Left lung (tissue), 10 donors: ENCODE data around the gene LMF1. TPM values are rescaled to one million over a fixed set of nuclear protein-coding genes. Genes with fewer than 3 reads are reported as not detected.

Source experiments
- ATAC-seq: fragments of 200-7000 bp; cut with Tn5 transposase; one replicate; pipeline ENCODE4 v1.9.1; 2020; ENCODE audit warnings: moderate library complexity
- DNase-seq, 4 donors: peaks; one replicate each; pipeline ENCODE4 v3.0.0-alpha.2; 2013 to 2020
- H3K27ac ChIP-seq, 2 donors: fragments of 200-600 bp; sonication (generic) in 1 of 2; one replicate each; pipeline versions ENCODE4 v1.5.0 to v1.8.0; 2020 to 2021
- H3K27me3 ChIP-seq, 2 donors: fragments of 200-600 bp; sonication (generic) in 1 of 2; one replicate each; pipeline versions ENCODE4 v1.5.0 to v1.8.0; 2020 to 2021
- H3K36me3 ChIP-seq, 2 donors: fragments of 200-600 bp; sonication (generic) in 1 of 2; one replicate each; pipeline versions ENCODE4 v1.5.0 to v1.8.0; 2020 to 2021
- H3K4me1 ChIP-seq, 2 donors: fragments of 200-600 bp; one replicate each; pipeline ENCODE4 v1.8.0; 2021
- H3K4me3 ChIP-seq, 2 donors: fragments of 200-600 bp; sonication (generic) in 1 of 2; one replicate each; pipeline versions ENCODE4 v1.5.0 to v1.8.0; 2020 to 2021; ENCODE audit warnings: mild to moderate bottlenecking in 1 of 2
- H3K9me3 ChIP-seq, 2 donors: fragments of 200-600 bp; sonication (generic) in 1 of 2; one replicate each; pipeline versions ENCODE4 v1.5.0 to v1.8.0; 2020 to 2021
- CTCF ChIP-seq, 2 donors: fragments of 200-600 bp; sonication (generic) in 1 of 2; IDR thresholded peaks; one replicate each; pipeline versions ENCODE4 v1.5.0 to v1.8.0; 2021; ENCODE audit warnings: antibody characterized with exemption in 2 of 2
- intact Hi-C, 2 donors: fragments of 100-400 bp; cut with DNase I; formaldehyde crosslinking; loops; one replicate each; pipeline versions ENCODE4 v1.11.2 to v1.14.2; 2022
- polyA plus RNA-seq, 6 donors: library from polyadenylated mRNA; unstranded; fragments of 120-200 nt; gene quantifications; one replicate each; pipeline ENCODE4 v1.2.1, GENCODE V29; 2013; ENCODE audit not compliant: insufficient read length in 6 of 6
- total RNA-seq, 2 donors: library from RNA; stranded (reverse); fragmentation: NEBNext Ultra II Directional; extraction: Animal tissue kit (Norgen Biotek cat#: 25700); gene quantifications; one replicate each; pipeline ENCODE4 v1.2.1, GENCODE V29; 2021
- donor health status: DM: no; HTN: yes; CAD: no.
- donor health status: DM: no; HTN: no; CAD: no.

Gene LMF1
- total and polyA plus RNA-seq, 8 donors, result 15.5 to 23.1 (median 20.4) TPM

- DNase-seq (no peak), ATAC-seq (no peak)
- no peaks in the 10 kb centered on the region for H3K36me3 ChIP-seq
- intact Hi-C loops, result loop anchor here in 1 of 2 donors (5.0 kb wide), 1 partner anchor 240 kb away; no protein-coding TSS in a partner anchor
- no peak for TF ChIP-seq CTCF (IDR thresholded peaks at IDR 0.05)
- no peaks in the 10 kb centered on the region for H3K9me3 ChIP-seq
- H3K4me1 ChIP-seq, result peaks cover 7 to 9% of the 10 kb centered on the region in 2 donors
- no peak overlapping the region for H3K27ac ChIP-seq
- peaks cover 19 to 98% of the 10 kb centered on the region in 2 donors for H3K27me3 ChIP-seq
- H3K4me3 ChIP-seq, result no peak overlapping the region
These were observed 153.5 kb downstream of the LMF1 start for GRCh38 chr16:817001-817906.

- peaks cover 7 to 9% of the 10 kb centered on the region in 2 donors for H3K4me1 ChIP-seq
- intact Hi-C loops, result loop anchor here in 1 of 2 donors (5.0 kb wide), 1 partner anchor 241 kb away; no protein-coding TSS in a partner anchor
- H3K9me3 ChIP-seq, result no peaks in the 10 kb centered on the region
- no peak for ATAC-seq
- DNase-seq, result no peak
- TF ChIP-seq CTCF (IDR thresholded peaks at IDR 0.05), result no peak
- no peak overlapping the region for H3K4me3 ChIP-seq
- H3K27ac ChIP-seq, result no peak overlapping the region
- H3K36me3 ChIP-seq, result no peaks in the 10 kb centered on the region
- H3K27me3 ChIP-seq, result peaks cover 19 to 97% of the 10 kb centered on the region in 2 donors
These were observed 154.9 kb downstream of the LMF1 start for GRCh38 chr16:815861-816260.

- Histone ChIP-seq H3K27me3 (peaks cover 19 to 97% of the 10 kb centered on the region in 2 donors), H3K4me3 (no peak overlapping the region), H3K9me3 (no peaks in the 10 kb centered on the region), H3K36me3 (no peaks in the 10 kb centered on the region), H3K27ac (no peak overlapping the region), H3K4me1 (peaks cover 7 to 9% of the 10 kb centered on the region in 2 donors)
- ATAC-seq, result no peak
- no peak for TF ChIP-seq CTCF (IDR thresholded peaks at IDR 0.05)
- DNase-seq, result no peak
- intact Hi-C loops, result loop anchor here in 1 of 2 donors (5.0 kb wide), 1 partner anchor 242 kb away; no protein-coding TSS in a partner anchor
These were observed 155.8 kb downstream of the LMF1 start for GRCh38 chr16:814974-815373.

GRCh38 chr16:813916-814412 is 156.8 kb downstream of the LMF1 start:
- H3K27ac ChIP-seq, result no peak overlapping the region
- peaks cover 7 to 9% of the 10 kb centered on the region in 2 donors for H3K4me1 ChIP-seq
- no peak overlapping the region for H3K4me3 ChIP-seq
- H3K36me3 ChIP-seq, result no peaks in the 10 kb centered on the region
- DNase-seq (no peak), ATAC-seq (no peak)
- no peaks in the 10 kb centered on the region for H3K9me3 ChIP-seq
- intact Hi-C loops, result no loop called here
- H3K27me3 ChIP-seq, result peaks cover 19 to 87% of the 10 kb centered on the region in 2 donors
- TF ChIP-seq CTCF (IDR thresholded peaks at IDR 0.05), result no peak
